NCI-H510A (cell line): ENCODE results near the gene KLF3.

Experiments
- DNase-seq: peaks from one replicate; lab custom pipeline; 2025; lab: John Stamatoyannopoulos, UW

The KLF3 gene

GRCh38 chr4:38743866-38744265 is 79.9 kb downstream of the KLF3 start:
- no peak for DNase-seq

GRCh38 chr4:38745881-38746280 is 81.9 kb downstream of the KLF3 start:
- no peak for DNase-seq

- no peak for DNase-seq
These were observed 83.6 kb downstream of the KLF3 start for GRCh38 chr4:38747629-38748028.

GRCh38 chr4:38749336-38749735 is 85.3 kb downstream of the KLF3 start:
- DNase-seq: no peak
